Mesendoderm (in vitro differentiated cells): ENCODE results near the gene SMIM31.
A peak's percentile ranks its signal among the peaks of the same experiment; 100 is the strongest.

Experiments
- DNase-seq: peaks from one replicate; pipeline ENCODE4 v3.0.0; 2013
- H2AK5ac ChIP-seq: 2 replicates; pipeline ENCODE4 v1.6.1; 2013; ENCODE audit warnings: low read length, inconsistent platforms
- H2BK120ac ChIP-seq: 2 replicates; pipeline ENCODE4 v1.6.1; 2013; ENCODE audit warnings: low read depth, mild to moderate bottlenecking, low read length, moderate library complexity, mixed read lengths
- H2BK15ac ChIP-seq: replicated peaks from 2 replicates; pipeline ENCODE4 v1.6.1; 2013; ENCODE audit warnings: low read depth, mild to moderate bottlenecking, moderate library complexity
- H2BK5ac ChIP-seq: 2 replicates; pipeline ENCODE4 v1.6.1; 2013; ENCODE audit warnings: low read length, inconsistent platforms
- H3K18ac ChIP-seq: 2 replicates; pipeline ENCODE4 v1.6.1; 2013; ENCODE audit warnings: mild to moderate bottlenecking, low read length, mixed read lengths
- H3K23ac ChIP-seq: one replicate; pipeline ENCODE4 v1.6.1; 2013; ENCODE audit warnings: low read length
- H3K27ac ChIP-seq: 2 replicates; pipeline ENCODE4 v1.5.1; 2013; ENCODE audit warnings: low read depth, mild to moderate bottlenecking, inconsistent platforms, low read length, moderate library complexity
- H3K27me3 ChIP-seq: 2 replicates; pipeline ENCODE4 v1.6.1; 2013; ENCODE audit warnings: low read length, control low read depth, mild to moderate bottlenecking, inconsistent platforms; ENCODE audit not compliant: insufficient read depth, poor library complexity
- H3K36me3 ChIP-seq: 2 replicates; pipeline ENCODE4 v1.6.1; 2013; ENCODE audit warnings: low read length, inconsistent platforms; ENCODE audit not compliant: control insufficient read depth, insufficient read depth
- H3K4ac ChIP-seq: one replicate; pipeline ENCODE4 v1.6.1; 2013; ENCODE audit warnings: low read depth, mild to moderate bottlenecking, low read length, moderate library complexity
- H3K4me1 ChIP-seq: 2 replicates; pipeline ENCODE4 v1.6.1; 2013; ENCODE audit warnings: low read depth, low read length, inconsistent platforms; ENCODE audit not compliant: control insufficient read depth
- H3K4me2 ChIP-seq: 2 replicates; pipeline ENCODE4 v1.6.1; 2013; ENCODE audit warnings: low read length
- H3K4me3 ChIP-seq: 2 replicates; pipeline ENCODE4 v1.5.1; 2013; ENCODE audit warnings: mild to moderate bottlenecking, low read length
- H3K56ac ChIP-seq: one replicate; pipeline ENCODE4 v1.6.1; 2013; ENCODE audit warnings: low read length
- H3K79me1 ChIP-seq: 2 replicates; pipeline ENCODE4 v1.6.1; 2013; ENCODE audit warnings: low read length, inconsistent platforms
- H3K79me2 ChIP-seq: 2 replicates; pipeline ENCODE4 v1.6.1; 2013; ENCODE audit warnings: mild to moderate bottlenecking, low read length; ENCODE audit not compliant: control insufficient read depth, insufficient read depth
- H3K9ac ChIP-seq: 2 replicates; pipeline ENCODE4 v1.6.1; 2013; ENCODE audit warnings: low read length, inconsistent platforms
- H4K5ac ChIP-seq: one replicate; pipeline ENCODE4 v1.6.1; 2013; ENCODE audit warnings: low read length
- H4K8ac ChIP-seq: one replicate; pipeline ENCODE4 v1.6.1; 2013; ENCODE audit warnings: low read depth, mild to moderate bottlenecking, control low read depth, low read length, moderate library complexity
- WGBS: extraction: QIAGEN DNeasy Blood & Tissue Kit; methylation state at CpG from one replicate; pipeline ENCODE4 v1.1.7; 2013; ENCODE audit warnings: low lambda C conversion rate, missing lambda C conversion rate; ENCODE audit not compliant: insufficient coverage; ENCODE audit errors: extremely low coverage; 5-methylcytosine and 5-hydroxymethylcytosine counted together

The SMIM31 gene

GRCh38 chr4:164789047-164789446 lies 35.1 kb downstream of the SMIM31 start:
- H2BK15ac ChIP-seq = no peak overlapping the region
- no peaks in the 10 kb centered on the region for H3K79me1 ChIP-seq
- H4K5ac ChIP-seq = no peak overlapping the region
- H3K18ac ChIP-seq = no peak overlapping the region
- no peak overlapping the region for H2BK5ac ChIP-seq
- no peak overlapping the region for H3K23ac ChIP-seq
- no peak overlapping the region for H3K4me3 ChIP-seq
- H3K79me2 ChIP-seq = no peaks in the 10 kb centered on the region
- no peak overlapping the region for H3K9ac ChIP-seq
- no CpG with 5 or more reads among the region's 1 CpG for WGBS
- no peak overlapping the region for H3K4me2 ChIP-seq
- no peak overlapping the region for H3K56ac ChIP-seq
- peak; percentile 59 for DNase-seq
- no peak overlapping the region for H2AK5ac ChIP-seq
- no peak overlapping the region for H2BK120ac ChIP-seq
- no peaks in the 10 kb centered on the region for H3K27me3 ChIP-seq
- no peak overlapping the region for H4K8ac ChIP-seq
- no peaks in the 10 kb centered on the region for H3K4me1 ChIP-seq
- no peaks in the 10 kb centered on the region for H3K36me3 ChIP-seq
- no peak overlapping the region for H3K4ac ChIP-seq
- H3K27ac ChIP-seq = no peak overlapping the region

DNA sequence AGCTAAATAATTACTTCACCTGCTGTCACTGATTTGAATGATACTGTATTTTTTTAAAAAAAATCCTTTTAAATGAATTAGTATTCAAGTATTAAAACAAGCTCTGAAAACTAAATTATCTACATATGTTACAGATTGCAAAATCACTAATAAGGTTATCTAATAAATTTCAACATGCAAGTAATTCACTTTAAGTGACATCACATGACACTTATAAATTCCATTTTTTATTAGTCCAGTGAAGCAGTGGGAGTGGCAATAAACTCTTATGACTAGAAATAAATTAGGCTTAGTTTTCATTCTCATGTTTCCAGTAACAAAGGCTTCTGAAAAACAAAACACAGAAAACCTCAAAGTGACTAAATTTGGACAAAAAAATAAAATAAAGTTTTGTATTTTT lies 36.3 kb downstream of the SMIM31 start:
- H3K27ac ChIP-seq = no peak overlapping the region
- H3K27me3 ChIP-seq = no peaks in the 10 kb centered on the region
- no peak overlapping the region for H3K18ac ChIP-seq
- H3K56ac ChIP-seq = no peak overlapping the region
- H3K4me2 ChIP-seq = no peak overlapping the region
- no peak overlapping the region for H3K23ac ChIP-seq
- H3K36me3 ChIP-seq = no peaks in the 10 kb centered on the region
- H2AK5ac ChIP-seq = no peak overlapping the region
- H3K79me2 ChIP-seq = no peaks in the 10 kb centered on the region
- no peak overlapping the region for H4K5ac ChIP-seq
- no peaks in the 10 kb centered on the region for H3K79me1 ChIP-seq
- no peak overlapping the region for H2BK120ac ChIP-seq
- no peak for DNase-seq
- H3K9ac ChIP-seq = no peak overlapping the region
- no peaks in the 10 kb centered on the region for H3K4me1 ChIP-seq
- no peak overlapping the region for H3K4ac ChIP-seq
- H4K8ac ChIP-seq = no peak overlapping the region
- no peak overlapping the region for H2BK5ac ChIP-seq
- H3K4me3 ChIP-seq = no peak overlapping the region
- no peak overlapping the region for H2BK15ac ChIP-seq

DNA sequence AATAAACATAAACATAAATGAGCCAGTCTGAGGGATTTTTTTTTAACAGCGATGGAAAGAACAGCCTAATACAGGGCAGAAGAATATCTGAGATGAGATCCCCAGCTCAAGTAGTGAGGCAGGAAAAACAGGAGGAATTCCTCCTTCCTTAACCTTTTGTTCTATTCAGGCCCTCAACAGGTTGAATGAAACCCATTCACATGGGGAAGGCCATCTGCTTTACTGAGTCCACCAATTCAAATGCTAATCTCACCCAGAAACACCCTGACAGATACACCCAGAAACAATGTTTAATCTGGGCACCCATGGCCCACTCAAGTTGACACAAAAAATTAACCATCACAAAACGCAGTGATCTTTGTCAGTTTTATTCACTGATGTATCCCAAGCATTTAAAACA lies 45.5 kb downstream of the SMIM31 start:
- H4K5ac ChIP-seq = no peak overlapping the region
- H4K8ac ChIP-seq = no peak overlapping the region
- no peak overlapping the region for H3K4me2 ChIP-seq
- H3K4ac ChIP-seq = no peak overlapping the region
- no peak overlapping the region for H3K4me3 ChIP-seq
- no peak for DNase-seq
- no peak overlapping the region for H3K27ac ChIP-seq
- H3K18ac ChIP-seq = no peak overlapping the region
- H3K56ac ChIP-seq = no peak overlapping the region
- H2AK5ac ChIP-seq = no peak overlapping the region
- H3K27me3 ChIP-seq = no peaks in the 10 kb centered on the region
- H3K79me1 ChIP-seq = no peaks in the 10 kb centered on the region
- H2BK15ac ChIP-seq = no peak overlapping the region
- H3K23ac ChIP-seq = no peak overlapping the region
- no peaks in the 10 kb centered on the region for H3K4me1 ChIP-seq
- no CpG with 5 or more reads among the region's 2 CpGs for WGBS
- no peak overlapping the region for H2BK120ac ChIP-seq
- H3K9ac ChIP-seq = no peak overlapping the region
- no peaks in the 10 kb centered on the region for H3K36me3 ChIP-seq
- no peaks in the 10 kb centered on the region for H3K79me2 ChIP-seq
- no peak overlapping the region for H2BK5ac ChIP-seq

- DNase-seq = no peak
- no peak overlapping the region for H2BK5ac ChIP-seq
- no peak overlapping the region for H3K18ac ChIP-seq
- H4K5ac ChIP-seq = no peak overlapping the region
- no peaks in the 10 kb centered on the region for H3K27me3 ChIP-seq
- H3K4me1 ChIP-seq = no peaks in the 10 kb centered on the region
- no peak overlapping the region for H2BK120ac ChIP-seq
- no peak overlapping the region for H4K8ac ChIP-seq
- no peak overlapping the region for H3K4me3 ChIP-seq
- H2BK15ac ChIP-seq = no peak overlapping the region
- no peak overlapping the region for H3K27ac ChIP-seq
- no peaks in the 10 kb centered on the region for H3K36me3 ChIP-seq
- H3K79me2 ChIP-seq = no peaks in the 10 kb centered on the region
- no peak overlapping the region for H3K23ac ChIP-seq
- no peak overlapping the region for H3K4me2 ChIP-seq
- no peak overlapping the region for H3K9ac ChIP-seq
- WGBS = no CpG with 5 or more reads among the region's 4 CpGs
- H2AK5ac ChIP-seq = no peak overlapping the region
- H3K4ac ChIP-seq = no peak overlapping the region
- H3K79me1 ChIP-seq = no peaks in the 10 kb centered on the region
- H3K56ac ChIP-seq = no peak overlapping the region
Measured at GRCh38 chr4:164800786-164801185, 46.9 kb downstream of the SMIM31 start.

DNA sequence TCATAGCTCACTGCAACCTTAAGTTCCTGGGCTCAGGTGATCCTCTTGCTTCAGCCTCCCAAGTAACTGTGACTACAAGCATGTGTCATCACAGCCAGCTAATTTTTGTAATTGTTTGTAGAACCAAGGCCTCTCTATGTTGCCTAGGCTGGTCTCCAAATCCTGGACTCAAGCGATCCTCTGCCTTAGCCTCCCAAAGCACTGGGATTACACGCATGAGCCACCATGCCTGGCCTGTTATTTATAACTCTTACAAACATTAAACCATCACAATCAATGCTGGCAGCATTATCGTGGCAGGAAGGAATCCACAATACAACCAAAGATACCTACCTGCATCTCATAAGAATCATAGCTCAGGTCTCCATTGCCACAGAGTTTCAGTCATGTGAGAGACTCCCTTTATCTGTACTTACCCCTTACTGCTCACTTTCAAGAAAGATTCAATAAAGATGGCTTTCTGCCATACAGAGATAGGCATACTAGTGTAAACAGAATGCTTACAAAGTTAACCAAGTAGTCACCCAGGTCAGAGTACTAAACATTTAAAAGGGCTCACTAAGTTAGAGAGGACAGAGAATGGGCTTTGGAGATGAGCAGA lies 48.5 kb downstream of the SMIM31 start:
- Histone ChIP-seq H3K4me3 (no peak overlapping the region), H3K27ac (no peak overlapping the region), H2BK5ac (no peak overlapping the region), H2BK120ac (no peak overlapping the region), H3K79me1 (no peaks in the 10 kb centered on the region), H2BK15ac (no peak overlapping the region), H3K4me2 (no peak overlapping the region), H3K56ac (no peak overlapping the region), H3K18ac (no peak overlapping the region), H4K5ac (no peak overlapping the region), H3K23ac (no peak overlapping the region), H3K9ac (no peak overlapping the region), H2AK5ac (no peak overlapping the region), H3K36me3 (no peaks in the 10 kb centered on the region), H3K27me3 (no peaks in the 10 kb centered on the region), H3K4me1 (no peaks in the 10 kb centered on the region), H3K4ac (no peak overlapping the region), H3K79me2 (no peaks in the 10 kb centered on the region), H4K8ac (no peak overlapping the region)
- WGBS = no CpG with 5 or more reads among the region's 3 CpGs
- DNase-seq = no peak

DNA sequence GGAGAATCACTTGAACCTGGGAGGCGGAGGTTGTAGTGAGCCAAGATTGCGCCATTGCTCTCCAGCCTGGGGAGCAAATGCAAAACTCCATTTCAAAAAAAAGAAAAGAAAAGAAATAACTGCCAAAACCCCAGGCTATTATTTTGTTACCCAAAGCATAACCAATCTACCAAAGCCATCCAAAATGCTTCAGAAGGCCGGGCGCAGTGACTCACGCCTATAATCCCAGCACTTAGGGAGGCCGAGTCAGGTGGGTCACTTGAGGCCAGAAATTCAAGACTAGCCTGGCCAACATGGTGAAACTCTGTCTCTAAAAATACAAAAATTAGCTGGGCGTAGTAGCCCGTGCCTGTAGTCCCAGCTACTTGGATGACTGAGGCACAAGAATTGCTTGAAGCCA lies 49.8 kb downstream of the SMIM31 start:
- H3K4me3 ChIP-seq = no peak overlapping the region
- no peak overlapping the region for H3K18ac ChIP-seq
- H3K4me2 ChIP-seq = no peak overlapping the region
- no peak overlapping the region for H3K27ac ChIP-seq
- H3K79me2 ChIP-seq = no peaks in the 10 kb centered on the region
- H3K36me3 ChIP-seq = no peaks in the 10 kb centered on the region
- H3K79me1 ChIP-seq = no peaks in the 10 kb centered on the region
- no peak overlapping the region for H4K5ac ChIP-seq
- no peak overlapping the region for H2BK120ac ChIP-seq
- H3K9ac ChIP-seq = no peak overlapping the region
- no CpG with 5 or more reads among the region's 8 CpGs for WGBS
- no peak overlapping the region for H2AK5ac ChIP-seq
- H3K23ac ChIP-seq = no peak overlapping the region
- no peak for DNase-seq
- no peak overlapping the region for H2BK15ac ChIP-seq
- no peak overlapping the region for H3K4ac ChIP-seq
- H3K4me1 ChIP-seq = no peaks in the 10 kb centered on the region
- H2BK5ac ChIP-seq = no peak overlapping the region
- H3K56ac ChIP-seq = no peak overlapping the region
- no peaks in the 10 kb centered on the region for H3K27me3 ChIP-seq
- no peak overlapping the region for H4K8ac ChIP-seq
